A549 (cell line): ENCODE data around the gene CP. TPM values are rescaled to one million over a fixed set of nuclear protein-coding genes. Genes with fewer than 3 reads are reported as not detected.

ENCODE experiments used
- ATAC-seq, 2 experiments: fragments of 200-7000 bp in 1 of 2; fragments of >200 bp in 1 of 2; cut with Nextera tagmentation in 1 of 2; cut with Tn5 transposase in 1 of 2; 3 replicates each; pipeline versions ENCODE4 v1.8.0 to v1.9.1; 2018 to 2020; ENCODE audit warnings: mild to moderate bottlenecking in 1 of 2, moderate library complexity in 1 of 2
- CTCF ChIA-PET: fragments of 300-600 bp; sonication (Branson Sonifier 250); formaldehyde crosslinking; extraction: SDS; loops from one replicate; lab custom pipeline; 2021; ENCODE audit warnings: antibody characterized with exemption, inconsistent platforms; lab: Yijun Ruan, JAX
- POLR2A ChIA-PET: fragments of 350-600 bp; formaldehyde crosslinking; extraction: SDS; loops from one replicate; lab custom pipeline; 2021; ENCODE audit warnings: antibody characterized with exemption, inconsistent platforms; lab: Yijun Ruan, JAX
- DNase-seq, 2 experiments: peaks; one replicate each; pipeline versions ENCODE4 v3.0.0 to v3.0.0-alpha.2; 2011 to 2016; ENCODE audit warnings: low read depth in 1 of 2, low spot score in 1 of 2
- FAIRE-seq: peaks from 2 replicates; lab custom pipeline; 2011; peaks lifted over from hg19 to GRCh38; lab: Jason Lieb, UNC
- H3K27ac ChIP-seq, 2 experiments: fragments of >200 bp; sonication (Bioruptor Twin); formaldehyde crosslinking; 3 replicates each; pipeline ENCODE4 v1.5.1; 2016 to 2017
- H3K4me1 ChIP-seq: fragments of >200 bp; sonication (Bioruptor Twin); formaldehyde crosslinking; 3 replicates; pipeline ENCODE4 v1.6.1; 2016
- H3K4me2 ChIP-seq: fragments of >200 bp; sonication (Bioruptor Twin); formaldehyde crosslinking; 3 replicates; pipeline ENCODE4 v1.6.1; 2016
- H3K4me3 ChIP-seq: fragments of >200 bp; sonication (Bioruptor Twin); formaldehyde crosslinking; 3 replicates; pipeline ENCODE4 v1.5.1; 2016
- H3K9me3 ChIP-seq: fragments of >200 bp; sonication (Bioruptor Twin); formaldehyde crosslinking; 3 replicates; pipeline ENCODE4 v1.6.1; 2016
- CBX8 ChIP-seq: fragments of 200-600 bp; sonication (generic); IDR thresholded peaks from 2 replicates; pipeline ENCODE4 v1.6.1; 2016
- CTCF ChIP-seq: fragments of >200 bp; sonication (Bioruptor Twin); formaldehyde crosslinking; IDR thresholded peaks from 3 replicates; pipeline ENCODE4 v1.5.1; 2016
- EHF ChIP-seq: fragments of 250-450 bp; sonication (Bioruptor Pico); IDR thresholded peaks from 2 replicates; pipeline ENCODE4 v1.5.0; 2020; ENCODE audit warnings: mild to moderate bottlenecking
- EP300 ChIP-seq, 2 experiments: fragments of >200 bp; sonication (Bioruptor Twin); formaldehyde crosslinking; IDR thresholded peaks; 2 replicates in 1 of 2; 3 replicates in 1 of 2; pipeline ENCODE4 v1.6.1; 2016 to 2017
- FOXS1 ChIP-seq: fragments of 250-450 bp; sonication (Bioruptor Pico); IDR thresholded peaks from 2 replicates; pipeline ENCODE4 v1.5.0; 2020; ENCODE audit warnings: mild to moderate bottlenecking, moderate library complexity
- HES2 ChIP-seq: fragments of >200 bp; sonication (Bioruptor Twin); formaldehyde crosslinking; IDR thresholded peaks from 2 replicates; pipeline ENCODE4 v1.6.1; 2016
- HEYL ChIP-seq: fragments of 250-450 bp; sonication (Bioruptor Pico); IDR thresholded peaks from 2 replicates; pipeline ENCODE4 v1.8.0; 2021; ENCODE audit warnings: mild to moderate bottlenecking, moderate library complexity
- HOXB5 ChIP-seq: fragments of 250-450 bp; sonication (Bioruptor Pico); IDR thresholded peaks from 2 replicates; pipeline ENCODE4 v1.5.0; 2020; ENCODE audit warnings: mild to moderate bottlenecking, moderate library complexity
- KDM1A ChIP-seq: fragments of 200-600 bp; sonication (generic); IDR thresholded peaks from 2 replicates; pipeline ENCODE4 v1.6.1; 2016; ENCODE audit warnings: low read depth, mild to moderate bottlenecking
- KDM5A ChIP-seq: fragments of 200-600 bp; sonication (generic); IDR thresholded peaks from 2 replicates; pipeline ENCODE4 v1.6.1; 2016; ENCODE audit warnings: antibody characterized with exemption, mild to moderate bottlenecking
- MAFK ChIP-seq: fragments of 450-650 bp; IDR thresholded peaks from 2 replicates; pipeline ENCODE4 v1.6.1; 2014; ENCODE audit not compliant: partially characterized antibody
- MAZ ChIP-seq: fragments of 150-350 bp; IDR thresholded peaks from 2 replicates; pipeline ENCODE4 v1.6.1; 2014; ENCODE audit warnings: antibody characterized with exemption, low read depth, low read length, borderline replicate concordance
- NFE2L2 ChIP-seq: fragments of 150-350 bp; conservative IDR thresholded peaks from 2 replicates; pipeline ENCODE4 v1.6.1; 2014; ENCODE audit warnings: low read length
- POLR2A ChIP-seq: IDR thresholded peaks from 2 replicates; pipeline ENCODE4 v1.6.1; 2012; ENCODE audit warnings: mild to moderate bottlenecking, low read length
- RAD21 ChIP-seq, 2 experiments: fragments of >200 bp in 1 of 2; sonication (Bioruptor Twin) in 1 of 2; formaldehyde crosslinking in 1 of 2; IDR thresholded peaks in 1 of 2; conservative IDR thresholded peaks in 1 of 2; 2 replicates in 1 of 2; 3 replicates in 1 of 2; pipeline ENCODE4 v1.6.1; 2012 to 2018; ENCODE audit warnings: inconsistent platforms in 1 of 2
- SMC3 ChIP-seq: fragments of >200 bp; sonication (Bioruptor Twin); formaldehyde crosslinking; IDR thresholded peaks from 3 replicates; pipeline ENCODE4 v1.6.1; 2018; ENCODE audit warnings: inconsistent platforms
- TFCP2L1 ChIP-seq: fragments of 250-450 bp; sonication (Bioruptor Pico); IDR thresholded peaks from 2 replicates; pipeline ENCODE4 v1.5.0; 2021; ENCODE audit warnings: mild to moderate bottlenecking
- TP53 ChIP-seq: fragments of 250-450 bp; sonication (Bioruptor Pico); IDR thresholded peaks from 2 replicates; pipeline ENCODE4 v1.5.0; 2021; ENCODE audit warnings: mild to moderate bottlenecking, moderate library complexity
- ZFP36 ChIP-seq: fragments of 450-650 bp; IDR thresholded peaks from 2 replicates; pipeline ENCODE4 v1.6.1; 2014; ENCODE audit warnings: borderline replicate concordance; ENCODE audit not compliant: partially characterized antibody
- ZNF302 ChIP-seq: fragments of 250-450 bp; sonication (Bioruptor Pico); IDR thresholded peaks from 2 replicates; pipeline ENCODE4 v1.9.0; 2021; ENCODE audit warnings: inconsistent platforms, mild to moderate bottlenecking, moderate library complexity
- WGBS: methylation state at CpG from one replicate; pipeline ENCODE4 v1.1.6; 2017; ENCODE audit errors: missing lambda C conversion rate; 5-methylcytosine and 5-hydroxymethylcytosine counted together
- polyA plus RNA-seq, 4 experiments: library from polyadenylated mRNA; depleted of rRNA in 3 of 4; stranded (reverse); fragments of >200 nt; fragmentation: RNase III in 1 of 4; extraction: RNeasy Plus Mini Kit Qiagen cat#74134 plus additional on column Dnase treatment in 1 of 4; gene quantifications; 2 replicates in 3 of 4; 3 replicates in 1 of 4; pipeline ENCODE4 v1.2.3, GENCODE V29; 2011 to 2017

The CP gene
- polyA plus RNA-seq, 2 of the 4 experiments (the other 2 are of a cell fraction): 5.2 to 42.6 TPM

- WGBS: 61% methylated on average over 4 of the region's 4 CpGs
- Histone ChIP-seq H3K4me1 (peaks cover 32% of the 10 kb centered on the region), H3K9me3 (no peaks in the 10 kb centered on the region), H3K4me3 (peak overlapping the region; percentile 78), H3K27ac (peak overlapping the region; percentile 79 to 89), H3K4me2 (peak overlapping the region; percentile 97)
- no peak for FAIRE-seq
- POLR2A ChIA-PET: interaction anchor here (0.5 to 2.2 kb wide), 7 partner anchors 8 to 345 kb away, joined by 3 to 17 read pairs (median 6); partner anchors contain the start of gene TM4SF4
- TF ChIP-seq KDM1A (no peak), EHF (CRISPR knock-in tag) (no peak), NFE2L2 (no peak), FOXS1 (CRISPR knock-in tag) (no peak), ZFP36 (no peak), RAD21 (conservative IDR thresholded peaks at IDR 0.05 in 1 of 2, IDR thresholded peaks at IDR 0.05 in 1 of 2) (no peak)
- no peak for ATAC-seq
- CTCF ChIA-PET: interaction anchor here (1.2 to 2.7 kb wide), 7 partner anchors 9 to 174 kb away, joined by 3 to 22 read pairs (median 4); no protein-coding TSS in a partner anchor
- DNase-seq: no peak
Observed at GRCh38 chr3:149128821-149129220, 92.8 kb downstream of the CP start.

- Histone ChIP-seq H3K27ac (no peak overlapping the region), H3K4me2 (peak overlapping the region; percentile 5; the same call in 1 of the 3 replicates), H3K9me3 (no peaks in the 10 kb centered on the region), H3K4me3 (no peak overlapping the region), H3K4me1 (peaks cover 12% of the 10 kb centered on the region)
- TF ChIP-seq EP300 (IDR thresholded peaks at IDR 0.05) (no peak), HOXB5 (CRISPR knock-in tag) (no peak), CBX8 (no peak), MAZ (no peak), ZNF302 (CRISPR knock-in tag) (no peak), TP53 (CRISPR knock-in tag) (no peak), NFE2L2 (no peak), SMC3 (no peak), CTCF (no peak), HEYL (CRISPR knock-in tag) (no peak), TFCP2L1 (CRISPR knock-in tag) (no peak), POLR2A (no peak), MAFK (no peak), KDM5A (no peak), EHF (CRISPR knock-in tag) (no peak), KDM1A (no peak), HES2 (no peak), RAD21 (conservative IDR thresholded peaks at IDR 0.05 in 1 of 2, IDR thresholded peaks at IDR 0.05 in 1 of 2) (no peak)
- CTCF ChIA-PET: interaction anchor here (0.6 to 8.3 kb wide), 7 partner anchors 9 to 400 kb away, joined by 3 to 114 read pairs (median 3); no protein-coding TSS in a partner anchor
- ATAC-seq (no peak), DNase-seq (no peak), FAIRE-seq (no peak)
- 74% methylated on average over 4 of the region's 4 CpGs for WGBS
- POLR2A ChIA-PET: no interaction called here
Observed at GRCh38 chr3:149122721-149123578, 98.7 kb downstream of the CP start.

Other genes with a start within 250 kb of the CP start
- gene GYG1, start 230.3 kb downstream of the CP start, polyA plus RNA-seq (2011; rRNA removed): 39.6 and 42.4 TPM in 2 replicates
- gene GYG1, start 230.3 kb downstream of the CP start, polyA plus RNA-seq (2017; fragmentation: RNase III; extraction: RNeasy Plus Mini Kit Qiagen cat#74134 plus additional on column Dnase treatment): 58.2 to 60.5 TPM (median 59.8 TPM) in 3 replicates
- gene HLTF, start 135.3 kb downstream of the CP start, polyA plus RNA-seq (2011; rRNA removed): 43.9 and 61.6 TPM in 2 replicates
- gene HLTF, start 135.3 kb downstream of the CP start, polyA plus RNA-seq (2017; fragmentation: RNase III; extraction: RNeasy Plus Mini Kit Qiagen cat#74134 plus additional on column Dnase treatment): 25.5 to 26.7 TPM (median 26.3 TPM) in 3 replicates
- 48.0 and 48.8 TPM in 2 replicates for gene HPS3, start 92.2 kb downstream of the CP start, polyA plus RNA-seq (2011; rRNA removed)
- gene HPS3, start 92.2 kb downstream of the CP start, polyA plus RNA-seq (2017; fragmentation: RNase III; extraction: RNeasy Plus Mini Kit Qiagen cat#74134 plus additional on column Dnase treatment): 25.5 to 28.4 TPM (median 26.1 TPM) in 3 replicates
- 99.8 and 123 TPM in 2 replicates for gene TM4SF18, start 111.8 kb upstream of the CP start, polyA plus RNA-seq (2011; rRNA removed)
- gene TM4SF18, start 111.8 kb upstream of the CP start, polyA plus RNA-seq (2017; fragmentation: RNase III; extraction: RNeasy Plus Mini Kit Qiagen cat#74134 plus additional on column Dnase treatment): 49.7 to 57.7 TPM (median 51.3 TPM) in 3 replicates
- 1,188 and 1,208 TPM in 2 replicates for gene TM4SF1, start 155.8 kb upstream of the CP start, polyA plus RNA-seq (2011; rRNA removed)
- 739 to 828 TPM (median 767 TPM) in 3 replicates for gene TM4SF1, start 155.8 kb upstream of the CP start, polyA plus RNA-seq (2017; fragmentation: RNase III; extraction: RNeasy Plus Mini Kit Qiagen cat#74134 plus additional on column Dnase treatment)